Stimulated activated CD4-positive, alpha-beta T cell treated with anti-CD3 and anti-CD28 coated beads, Interleukin-4, amount 100 ng/mL, for 4 hours (primary cell): ENCODE data around the gene NFIB.

Experiments used
- DNase-seq, 2 experiments: peaks; one replicate each; pipeline ENCODE4 v3.0.0-alpha.2; 2020

NFIB gene

GRCh38 chr9:14179449-14179848 lies 134.5 kb downstream of the NFIB start:
- no peak for DNase-seq

- DNase-seq: no peak
Measured at GRCh38 chr9:14175778-14176177, 138.2 kb downstream of the NFIB start.

- DNase-seq: no peak
Measured at GRCh38 chr9:14173713-14174112, 140.2 kb downstream of the NFIB start.

GRCh38 chr9:14170973-14171596 lies 142.9 kb downstream of the NFIB start:
- no peak for DNase-seq

GRCh38 chr9:14170392-14170931 lies 143.5 kb downstream of the NFIB start:
- no peak for DNase-seq

GRCh38 chr9:14168381-14168780 lies 145.6 kb downstream of the NFIB start:
- DNase-seq: no peak

GRCh38 chr9:14165376-14166035 lies 148.4 kb downstream of the NFIB start:
- DNase-seq: no peak

GRCh38 chr9:14164908-14165307 lies 149.0 kb downstream of the NFIB start:
- DNase-seq: no peak

- no peak for DNase-seq
Measured at GRCh38 chr9:14159440-14160216, 154.3 kb downstream of the NFIB start.

- DNase-seq: no peak
Measured at GRCh38 chr9:14158916-14159315, 155.0 kb downstream of the NFIB start.

- no peak for DNase-seq
Measured at GRCh38 chr9:14158136-14158813, 155.7 kb downstream of the NFIB start.

- no peak for DNase-seq
Measured at GRCh38 chr9:14157191-14157590, 156.8 kb downstream of the NFIB start.

GRCh38 chr9:14156046-14156445 lies 157.9 kb downstream of the NFIB start:
- no peak for DNase-seq

GRCh38 chr9:14155237-14155636 lies 158.7 kb downstream of the NFIB start:
- DNase-seq: no peak

- DNase-seq: no peak
Measured at GRCh38 chr9:14153310-14153720, 160.6 kb downstream of the NFIB start.

- DNase-seq: no peak
Measured at GRCh38 chr9:14151451-14151850, 162.5 kb downstream of the NFIB start.

- no peak for DNase-seq
Measured at GRCh38 chr9:14148501-14149103, 165.3 kb downstream of the NFIB start.

GRCh38 chr9:14147738-14148137 lies 166.2 kb downstream of the NFIB start:
- DNase-seq: no peak

GRCh38 chr9:14146201-14146874 lies 167.6 kb downstream of the NFIB start:
- no peak for DNase-seq

- DNase-seq: no peak
Measured at GRCh38 chr9:14144215-14144614, 169.7 kb downstream of the NFIB start.

GRCh38 chr9:14141699-14142098 lies 172.2 kb downstream of the NFIB start:
- DNase-seq: no peak

- DNase-seq: no peak
Measured at GRCh38 chr9:14140096-14140697, 173.7 kb downstream of the NFIB start.
